Measurements from ENCODE around the gene TRIO.

GRCh38 chr5:14114615-14115251 lies 28.4 kb upstream of the TRIO start:
- no peak for TF ChIP-seq CTCF (IDR thresholded peaks at IDR 0.05)
- no peak for TF ChIP-seq POLR2AphosphoS5 (IDR thresholded peaks at IDR 0.05)
